ENCODE results near the gene SLC6A3. TPM values are rescaled to one million over a fixed set of nuclear protein-coding genes. Genes with fewer than 3 reads are reported as not detected.

Gene SLC6A3
- total and polyA plus RNA-seq, 3 experiments from 2014 or later, result not detected

DNA sequence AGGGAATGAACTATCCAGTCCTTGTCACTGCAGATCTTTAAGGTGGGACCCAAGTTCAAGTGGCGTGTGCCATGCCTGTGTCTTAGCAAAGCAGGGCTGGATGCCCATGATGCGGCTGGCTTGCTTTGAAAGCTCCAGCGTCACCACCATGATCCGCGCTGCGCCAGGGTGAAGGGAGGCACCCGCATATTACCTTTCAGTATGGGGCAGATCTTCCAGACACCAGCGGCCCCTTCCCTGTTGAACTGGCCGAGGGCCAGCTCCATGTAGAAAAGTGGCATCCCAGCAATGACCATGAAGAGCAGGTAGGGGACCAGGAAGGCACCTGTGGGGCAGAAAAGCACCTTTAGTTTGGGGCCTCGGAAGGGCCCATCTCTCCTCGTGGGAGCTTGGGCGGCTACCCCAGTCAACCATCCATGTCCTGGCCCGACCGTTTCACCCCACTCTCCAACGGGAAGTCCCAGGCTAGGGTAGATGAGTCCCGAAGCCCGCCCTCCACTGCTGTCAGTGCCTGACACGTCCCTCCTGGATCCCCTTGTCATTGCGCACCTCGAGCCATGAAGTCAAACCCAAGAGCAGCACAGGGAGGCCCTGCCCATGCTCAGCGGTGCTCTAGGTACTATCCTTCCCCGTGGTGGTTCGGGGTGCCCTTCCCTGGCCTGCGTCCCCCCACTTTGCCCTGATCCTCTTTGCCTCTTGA lies 3.9 kb downstream of the SLC6A3 start:
- DNase-seq, result no peak
- POLR2A ChIA-PET, result no interaction called here
- Mint-ChIP-seq H3K36me3 (peaks cover 0 to 5% (median 0%) of the 10 kb centered on the region in 3 donors), H3K27ac (no peak overlapping the region), H3K27me3 (peaks cover 36 to 64% of the 10 kb centered on the region in 2 donors), H3K9me3 (peaks cover 0 to 8% (median 6%) of the 10 kb centered on the region in 5 donors), H3K4me3 (no peak overlapping the region), H3K4me1 (peaks cover 5 to 14% (median 6%) of the 10 kb centered on the region in 3 donors)
- Histone ChIP-seq H3K36me3 (ENCODE audit: insufficient read depth, low read length) (no peaks in the 10 kb centered on the region), H3K27ac (ENCODE audit: low read depth, low read length) (no peak overlapping the region), H3K27me3 (ENCODE audit: insufficient read depth, low read length, poor library complexity, severe bottlenecking) (peaks cover 13% of the 10 kb centered on the region), H3K4me3 (ENCODE audit: low read length) (no peak overlapping the region), H3K9me3 (ENCODE audit: low read length) (no peaks in the 10 kb centered on the region), H3K4me1 (ENCODE audit: insufficient read depth, low read length) (no peaks in the 10 kb centered on the region)
- CTCF ChIA-PET, result no interaction called here

GRCh38 chr5:1440098-1440493 lies 5.1 kb downstream of the SLC6A3 start:
- no peaks in the 10 kb centered on the region for H3K4me1 ChIP-seq (ENCODE audit: insufficient read depth, low read length)

DNA sequence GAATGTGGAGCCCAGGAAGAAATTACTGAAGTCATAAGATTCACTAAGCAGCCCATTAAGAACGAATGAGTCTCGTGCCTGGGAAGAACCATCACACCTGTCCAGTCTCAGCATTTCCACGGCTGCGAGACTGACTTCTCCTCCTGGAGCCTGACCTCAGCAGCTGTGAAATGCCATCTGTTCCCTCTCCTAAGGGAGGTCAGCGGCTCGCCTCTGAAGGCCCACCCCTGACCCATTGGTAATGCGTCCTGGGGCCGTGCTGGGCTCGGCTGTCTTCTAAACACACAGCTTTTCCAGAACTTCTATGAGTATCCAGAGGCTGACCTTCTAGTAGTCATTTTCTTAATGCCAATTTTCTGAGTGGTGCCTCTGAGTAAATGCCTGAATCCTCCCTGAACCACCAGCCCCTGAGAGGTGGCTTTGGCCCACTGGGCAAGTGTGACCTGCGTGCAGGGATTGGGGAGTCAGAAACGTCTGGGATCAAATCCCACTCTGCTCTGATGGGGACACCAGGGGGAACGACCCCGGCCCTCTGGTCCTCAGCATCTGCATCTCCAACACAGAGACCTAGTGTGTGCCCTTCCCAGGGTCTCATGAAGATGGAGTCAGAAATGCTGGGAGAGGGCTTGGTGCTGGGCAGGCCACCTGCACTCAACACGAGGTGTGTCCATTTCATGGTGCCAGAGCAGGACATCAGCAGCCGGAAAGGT lies 5.7 kb downstream of the SLC6A3 start:
- POLR2A ChIA-PET, result no interaction called here
- peaks cover 13% of the 10 kb centered on the region for H3K27me3 ChIP-seq (ENCODE audit: insufficient read depth, low read length, poor library complexity, severe bottlenecking)

More at GRCh38 chr5:1440098-1440493, 5.1 kb downstream of the SLC6A3 start:
- Histone ChIP-seq H3K4me3 (ENCODE audit: low read length) (no peak overlapping the region), H3K9me3 (ENCODE audit: low read length) (no peaks in the 10 kb centered on the region), H3K27me3 (ENCODE audit: insufficient read depth, low read length, poor library complexity, severe bottlenecking) (peaks cover 13% of the 10 kb centered on the region), H3K27ac (ENCODE audit: low read depth, low read length) (no peak overlapping the region), H3K36me3 (ENCODE audit: insufficient read depth, low read length) (no peaks in the 10 kb centered on the region)
- Mint-ChIP-seq H3K36me3 (peaks cover 0 to 5% (median 0%) of the 10 kb centered on the region in 3 donors), H3K27ac (no peak overlapping the region), H3K9me3 (peaks cover 0 to 8% (median 6%) of the 10 kb centered on the region in 5 donors), H3K4me1 (peaks cover 5 to 14% (median 6%) of the 10 kb centered on the region in 3 donors), H3K4me3 (no peak overlapping the region), H3K27me3 (peaks cover 36 to 64% of the 10 kb centered on the region in 2 donors)
- no peak for DNase-seq
- POLR2A ChIA-PET, result no interaction called here
- CTCF ChIA-PET, result no interaction called here

DNA sequence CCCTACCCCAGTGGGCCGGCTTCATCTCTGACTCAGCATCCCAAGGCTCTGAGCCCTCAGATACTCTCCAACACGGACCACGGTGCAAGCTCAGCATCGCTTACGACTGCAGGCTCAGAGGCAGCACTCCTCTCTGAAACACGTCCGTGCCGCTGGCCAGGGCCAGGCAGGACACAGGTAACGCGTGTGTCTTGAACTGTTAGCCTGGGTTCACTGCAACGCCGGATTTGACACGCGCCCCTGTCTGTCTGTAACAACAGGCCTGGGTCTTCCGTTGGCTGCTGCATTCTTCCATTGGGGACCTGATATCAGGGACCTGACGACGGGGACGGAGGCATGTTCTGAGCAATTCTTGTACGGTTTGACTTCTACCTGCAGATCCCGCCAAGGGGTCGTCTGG lies 6.4 kb downstream of the SLC6A3 start:
- ChIA-PET CTCF (no interaction called here), POLR2A (no interaction called here)
- Histone ChIP-seq H3K36me3 (ENCODE audit: insufficient read depth, low read length) (no peaks in the 10 kb centered on the region), H3K4me1 (ENCODE audit: insufficient read depth, low read length) (no peaks in the 10 kb centered on the region), H3K4me3 (ENCODE audit: low read length) (no peak overlapping the region), H3K9me3 (ENCODE audit: low read length) (no peaks in the 10 kb centered on the region), H3K27me3 (ENCODE audit: insufficient read depth, low read length, poor library complexity, severe bottlenecking) (peaks cover 9% of the 10 kb centered on the region), H3K27ac (ENCODE audit: low read depth, low read length) (no peak overlapping the region)
- Mint-ChIP-seq H3K4me3 (no peak overlapping the region), H3K36me3 (peaks cover 0 to 6% (median 0%) of the 10 kb centered on the region in 3 donors), H3K4me1 (peaks cover 0 to 4% (median under 1%) of the 10 kb centered on the region in 3 donors), H3K27me3 (peaks cover 31 to 59% of the 10 kb centered on the region in 2 donors), H3K9me3 (peaks cover 0 to 8% (median 6%) of the 10 kb centered on the region in 5 donors), H3K27ac (no peak overlapping the region)
- DNase-seq, result no peak

More for the DNA sequence above, 5.7 kb downstream of the SLC6A3 start:
- H3K27ac Mint-ChIP-seq, result no peak overlapping the region
- Histone ChIP-seq H3K27ac (ENCODE audit: low read depth, low read length) (no peak overlapping the region), H3K36me3 (ENCODE audit: insufficient read depth, low read length) (no peaks in the 10 kb centered on the region), H3K4me3 (ENCODE audit: low read length) (no peak overlapping the region), H3K9me3 (ENCODE audit: low read length) (no peaks in the 10 kb centered on the region), H3K4me1 (ENCODE audit: insufficient read depth, low read length) (no peaks in the 10 kb centered on the region)
- peaks cover 34 to 62% of the 10 kb centered on the region in 2 donors for H3K27me3 Mint-ChIP-seq
- H3K4me3 Mint-ChIP-seq, result no peak overlapping the region
- H3K9me3 Mint-ChIP-seq, result peaks cover 0 to 8% (median 6%) of the 10 kb centered on the region in 5 donors
- peaks cover 4 to 10% (median 5%) of the 10 kb centered on the region in 3 donors for H3K4me1 Mint-ChIP-seq
- DNase-seq, result no peak
- peaks cover 0 to 5% (median 0%) of the 10 kb centered on the region in 3 donors for H3K36me3 Mint-ChIP-seq
- CTCF ChIA-PET, result no interaction called here

GRCh38 chr5:1437876-1438559 lies 7.2 kb downstream of the SLC6A3 start:
- Histone ChIP-seq H3K27ac (ENCODE audit: low read depth, low read length) (no peak overlapping the region), H3K4me1 (ENCODE audit: insufficient read depth, low read length) (no peaks in the 10 kb centered on the region), H3K4me3 (ENCODE audit: low read length) (no peak overlapping the region), H3K27me3 (ENCODE audit: insufficient read depth, low read length, poor library complexity, severe bottlenecking) (peaks cover under 1% of the 10 kb centered on the region), H3K36me3 (ENCODE audit: insufficient read depth, low read length) (no peaks in the 10 kb centered on the region), H3K9me3 (ENCODE audit: low read length) (no peaks in the 10 kb centered on the region)
- DNase-seq, result no peak
- H3K27ac Mint-ChIP-seq, result no peak overlapping the region
- POLR2A ChIA-PET, result interaction anchor here (0.6 kb wide), 1 partner anchor 319 kb away, joined by 3 read pairs; no protein-coding TSS in a partner anchor
- peaks cover 0 to 10% (median 0%) of the 10 kb centered on the region in 3 donors for H3K36me3 Mint-ChIP-seq
- H3K4me3 Mint-ChIP-seq, result no peak overlapping the region
- CTCF ChIA-PET, result no interaction called here
- no peaks in the 10 kb centered on the region for H3K4me1 Mint-ChIP-seq
- peaks cover 0 to 11% (median 7%) of the 10 kb centered on the region in 5 donors for H3K9me3 Mint-ChIP-seq
- H3K27me3 Mint-ChIP-seq, result peaks cover 30 to 57% of the 10 kb centered on the region in 2 donors

DNA sequence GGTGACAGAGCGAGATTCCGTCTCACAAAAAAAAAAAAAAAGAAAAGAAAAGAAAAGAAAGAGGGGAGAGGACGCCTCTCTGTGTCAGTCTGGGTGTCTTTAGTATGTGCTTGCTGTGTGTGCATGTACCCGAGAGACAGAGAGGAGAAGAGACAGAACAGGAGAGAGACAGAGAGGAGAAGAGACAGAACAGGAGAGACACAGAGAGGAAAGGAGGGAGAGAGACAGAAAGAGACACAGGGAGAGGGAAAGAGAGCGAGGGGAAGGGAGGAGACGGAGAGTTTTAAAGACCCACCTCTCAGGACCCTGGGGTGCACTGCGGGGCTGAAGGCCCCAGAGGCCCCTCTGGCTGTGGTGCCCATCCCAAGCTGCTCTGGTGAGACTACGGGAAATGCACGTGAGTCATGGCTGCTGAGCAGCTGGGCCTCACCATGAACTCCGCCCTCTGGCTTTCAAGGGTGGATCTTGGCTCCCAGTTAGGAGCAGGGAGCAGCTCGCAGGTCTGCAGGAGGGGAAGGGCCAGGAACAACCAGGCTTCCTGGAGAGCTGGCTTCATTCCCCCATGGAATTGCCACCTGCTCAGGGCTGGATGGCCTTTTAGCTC lies 7.9 kb downstream of the SLC6A3 start:
- Mint-ChIP-seq H3K4me1 (no peaks in the 10 kb centered on the region), H3K36me3 (peaks cover 0 to 10% (median 0%) of the 10 kb centered on the region in 3 donors), H3K9me3 (peaks cover 0 to 11% (median 7%) of the 10 kb centered on the region in 5 donors), H3K27me3 (peaks cover 26 to 50% of the 10 kb centered on the region in 2 donors), H3K4me3 (no peak overlapping the region), H3K27ac (no peak overlapping the region)
- CTCF ChIA-PET, result no interaction called here
- POLR2A ChIA-PET, result interaction anchor here (0.6 kb wide), 1 partner anchor 318 kb away, joined by 3 read pairs; no protein-coding TSS in a partner anchor
- H3K4me3 ChIP-seq (ENCODE audit: low read length), result no peak overlapping the region
- no peak overlapping the region for H3K27ac ChIP-seq (ENCODE audit: low read depth, low read length)
- H3K36me3 ChIP-seq (ENCODE audit: insufficient read depth, low read length), result no peaks in the 10 kb centered on the region
- no peaks in the 10 kb centered on the region for H3K9me3 ChIP-seq (ENCODE audit: low read length)
- H3K4me1 ChIP-seq (ENCODE audit: insufficient read depth, low read length), result no peaks in the 10 kb centered on the region
- DNase-seq, result no peak
- H3K27me3 ChIP-seq (ENCODE audit: insufficient read depth, low read length, poor library complexity, severe bottlenecking), result no peaks in the 10 kb centered on the region

DNA sequence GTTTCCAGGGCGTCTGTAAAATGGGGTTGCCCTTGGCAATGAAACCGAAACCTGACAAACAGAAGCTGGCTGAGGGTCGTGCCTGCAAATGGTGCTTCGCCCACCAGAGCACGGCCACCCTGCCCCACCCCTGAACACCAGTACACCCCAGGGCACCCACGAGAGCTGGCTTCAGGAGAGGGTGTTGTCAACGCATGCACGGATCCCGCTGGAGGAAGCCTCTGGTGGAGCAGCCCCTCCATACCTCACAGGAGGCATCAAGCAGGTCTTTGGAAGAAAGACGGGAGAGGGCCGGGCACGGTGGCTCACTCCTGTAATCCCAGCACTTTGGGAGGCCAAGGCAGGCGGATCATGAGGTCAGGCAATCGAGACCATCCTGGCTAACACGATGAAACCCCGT lies 8.6 kb downstream of the SLC6A3 start:
- H3K4me3 ChIP-seq (ENCODE audit: low read length), result no peak overlapping the region
- Mint-ChIP-seq H3K4me3 (no peak overlapping the region), H3K4me1 (no peaks in the 10 kb centered on the region), H3K9me3 (peaks cover 0 to 11% (median 7%) of the 10 kb centered on the region in 5 donors), H3K36me3 (peaks cover 0 to 10% (median 0%) of the 10 kb centered on the region in 3 donors), H3K27ac (no peak overlapping the region), H3K27me3 (peaks cover 25 to 46% of the 10 kb centered on the region in 2 donors)
- no peak for DNase-seq
- H3K27me3 ChIP-seq (ENCODE audit: insufficient read depth, low read length, poor library complexity, severe bottlenecking), result no peaks in the 10 kb centered on the region
- no peaks in the 10 kb centered on the region for H3K36me3 ChIP-seq (ENCODE audit: insufficient read depth, low read length)
- H3K27ac ChIP-seq (ENCODE audit: low read depth, low read length), result no peak overlapping the region
- H3K9me3 ChIP-seq (ENCODE audit: low read length), result no peaks in the 10 kb centered on the region
- ChIA-PET CTCF (no interaction called here), POLR2A (no interaction called here)
- no peaks in the 10 kb centered on the region for H3K4me1 ChIP-seq (ENCODE audit: insufficient read depth, low read length)

Measured in CD8-positive, alpha-beta memory T cell (primary cell).